H1 (cell line): ENCODE data around the gene ZNF426. TPM values are rescaled to one million over a fixed set of nuclear protein-coding genes. Genes with fewer than 3 reads are reported as not detected.

ENCODE experiments used
- NRF1 ChIP-seq: IDR thresholded peaks from 2 replicates; pipeline ENCODE4 v1.6.1; 2011; ENCODE audit warnings: mild to moderate bottlenecking, low read depth, low read length, improper control_type of control experiment
- polyA plus RNA-seq, 7 experiments: library from polyadenylated mRNA; depleted of rRNA in 3 of 7; stranded (reverse) in 5 of 7; unstranded in 2 of 7; fragments of >200 nt in 5 of 7; fragments of 200-250 nt in 2 of 7; gene quantifications; 1 replicate in 5 of 7; 2 replicates in 1 of 7; 4 replicates in 1 of 7; pipeline versions ENCODE4 v1.2.1 to v1.2.3, GENCODE V29; 2011 to 2013; ENCODE audit warnings: missing spikeins in 2 of 7, mixed read lengths in 2 of 7
- total RNA-seq: library from RNA; stranded (reverse); fragmentation: NEBNext Ultra II Directional; extraction: Animal tissue kit (Norgen Biotek cat#: 25700); gene quantifications from 2 replicates; pipeline ENCODE4 v1.2.1, GENCODE V29; 2021
- TF ChIP-seq, protein P1 (sequence below): fragments of 300-600 bp; sonication (generic); IDR thresholded peaks from 2 replicates; pipeline ENCODE4 v1.7.1; 2012; ENCODE audit warnings: low read length, moderate library complexity, mild to moderate bottlenecking, inconsistent platforms; ENCODE audit not compliant: insufficient replicate concordance

Gene ZNF426
- total and polyA plus RNA-seq, 2 of the 8 experiments (the other 6 are each of a cell fraction or from before 2014, with no cell fraction given): 3.6 to 27.9 TPM

- TF ChIP-seq, protein P1, sequence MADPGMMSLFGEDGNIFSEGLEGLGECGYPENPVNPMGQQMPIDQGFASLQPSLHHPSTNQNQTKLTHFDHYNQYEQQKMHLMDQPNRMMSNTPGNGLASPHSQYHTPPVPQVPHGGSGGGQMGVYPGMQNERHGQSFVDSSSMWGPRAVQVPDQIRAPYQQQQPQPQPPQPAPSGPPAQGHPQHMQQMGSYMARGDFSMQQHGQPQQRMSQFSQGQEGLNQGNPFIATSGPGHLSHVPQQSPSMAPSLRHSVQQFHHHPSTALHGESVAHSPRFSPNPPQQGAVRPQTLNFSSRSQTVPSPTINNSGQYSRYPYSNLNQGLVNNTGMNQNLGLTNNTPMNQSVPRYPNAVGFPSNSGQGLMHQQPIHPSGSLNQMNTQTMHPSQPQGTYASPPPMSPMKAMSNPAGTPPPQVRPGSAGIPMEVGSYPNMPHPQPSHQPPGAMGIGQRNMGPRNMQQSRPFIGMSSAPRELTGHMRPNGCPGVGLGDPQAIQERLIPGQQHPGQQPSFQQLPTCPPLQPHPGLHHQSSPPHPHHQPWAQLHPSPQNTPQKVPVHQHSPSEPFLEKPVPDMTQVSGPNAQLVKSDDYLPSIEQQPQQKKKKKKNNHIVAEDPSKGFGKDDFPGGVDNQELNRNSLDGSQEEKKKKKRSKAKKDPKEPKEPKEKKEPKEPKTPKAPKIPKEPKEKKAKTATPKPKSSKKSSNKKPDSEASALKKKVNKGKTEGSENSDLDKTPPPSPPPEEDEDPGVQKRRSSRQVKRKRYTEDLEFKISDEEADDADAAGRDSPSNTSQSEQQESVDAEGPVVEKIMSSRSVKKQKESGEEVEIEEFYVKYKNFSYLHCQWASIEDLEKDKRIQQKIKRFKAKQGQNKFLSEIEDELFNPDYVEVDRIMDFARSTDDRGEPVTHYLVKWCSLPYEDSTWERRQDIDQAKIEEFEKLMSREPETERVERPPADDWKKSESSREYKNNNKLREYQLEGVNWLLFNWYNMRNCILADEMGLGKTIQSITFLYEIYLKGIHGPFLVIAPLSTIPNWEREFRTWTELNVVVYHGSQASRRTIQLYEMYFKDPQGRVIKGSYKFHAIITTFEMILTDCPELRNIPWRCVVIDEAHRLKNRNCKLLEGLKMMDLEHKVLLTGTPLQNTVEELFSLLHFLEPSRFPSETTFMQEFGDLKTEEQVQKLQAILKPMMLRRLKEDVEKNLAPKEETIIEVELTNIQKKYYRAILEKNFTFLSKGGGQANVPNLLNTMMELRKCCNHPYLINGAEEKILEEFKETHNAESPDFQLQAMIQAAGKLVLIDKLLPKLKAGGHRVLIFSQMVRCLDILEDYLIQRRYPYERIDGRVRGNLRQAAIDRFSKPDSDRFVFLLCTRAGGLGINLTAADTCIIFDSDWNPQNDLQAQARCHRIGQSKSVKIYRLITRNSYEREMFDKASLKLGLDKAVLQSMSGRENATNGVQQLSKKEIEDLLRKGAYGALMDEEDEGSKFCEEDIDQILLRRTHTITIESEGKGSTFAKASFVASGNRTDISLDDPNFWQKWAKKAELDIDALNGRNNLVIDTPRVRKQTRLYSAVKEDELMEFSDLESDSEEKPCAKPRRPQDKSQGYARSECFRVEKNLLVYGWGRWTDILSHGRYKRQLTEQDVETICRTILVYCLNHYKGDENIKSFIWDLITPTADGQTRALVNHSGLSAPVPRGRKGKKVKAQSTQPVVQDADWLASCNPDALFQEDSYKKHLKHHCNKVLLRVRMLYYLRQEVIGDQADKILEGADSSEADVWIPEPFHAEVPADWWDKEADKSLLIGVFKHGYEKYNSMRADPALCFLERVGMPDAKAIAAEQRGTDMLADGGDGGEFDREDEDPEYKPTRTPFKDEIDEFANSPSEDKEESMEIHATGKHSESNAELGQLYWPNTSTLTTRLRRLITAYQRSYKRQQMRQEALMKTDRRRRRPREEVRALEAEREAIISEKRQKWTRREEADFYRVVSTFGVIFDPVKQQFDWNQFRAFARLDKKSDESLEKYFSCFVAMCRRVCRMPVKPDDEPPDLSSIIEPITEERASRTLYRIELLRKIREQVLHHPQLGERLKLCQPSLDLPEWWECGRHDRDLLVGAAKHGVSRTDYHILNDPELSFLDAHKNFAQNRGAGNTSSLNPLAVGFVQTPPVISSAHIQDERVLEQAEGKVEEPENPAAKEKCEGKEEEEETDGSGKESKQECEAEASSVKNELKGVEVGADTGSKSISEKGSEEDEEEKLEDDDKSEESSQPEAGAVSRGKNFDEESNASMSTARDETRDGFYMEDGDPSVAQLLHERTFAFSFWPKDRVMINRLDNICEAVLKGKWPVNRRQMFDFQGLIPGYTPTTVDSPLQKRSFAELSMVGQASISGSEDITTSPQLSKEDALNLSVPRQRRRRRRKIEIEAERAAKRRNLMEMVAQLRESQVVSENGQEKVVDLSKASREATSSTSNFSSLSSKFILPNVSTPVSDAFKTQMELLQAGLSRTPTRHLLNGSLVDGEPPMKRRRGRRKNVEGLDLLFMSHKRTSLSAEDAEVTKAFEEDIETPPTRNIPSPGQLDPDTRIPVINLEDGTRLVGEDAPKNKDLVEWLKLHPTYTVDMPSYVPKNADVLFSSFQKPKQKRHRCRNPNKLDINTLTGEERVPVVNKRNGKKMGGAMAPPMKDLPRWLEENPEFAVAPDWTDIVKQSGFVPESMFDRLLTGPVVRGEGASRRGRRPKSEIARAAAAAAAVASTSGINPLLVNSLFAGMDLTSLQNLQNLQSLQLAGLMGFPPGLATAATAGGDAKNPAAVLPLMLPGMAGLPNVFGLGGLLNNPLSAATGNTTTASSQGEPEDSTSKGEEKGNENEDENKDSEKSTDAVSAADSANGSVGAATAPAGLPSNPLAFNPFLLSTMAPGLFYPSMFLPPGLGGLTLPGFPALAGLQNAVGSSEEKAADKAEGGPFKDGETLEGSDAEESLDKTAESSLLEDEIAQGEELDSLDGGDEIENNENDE: no peak
- TF ChIP-seq NRF1: no peak
- TF ChIP-seq, all 59 proteins: peak for 20
Measured at GRCh38 chr19:9584073-9584833, 45.8 kb upstream of the ZNF426 start, which contains the start of gene ZNF121 (continued).
